ENCODE measurements around the gene VIPR2.

Gene VIPR2

GRCh38 chr7:159036916-159037605 lies 107.6 kb downstream of the VIPR2 start:
- DNase-seq, result no peak

- no peak for DNase-seq
These were observed 109.0 kb downstream of the VIPR2 start for GRCh38 chr7:159035571-159036073.

- no peak for DNase-seq
These were observed 109.7 kb downstream of the VIPR2 start for GRCh38 chr7:159034988-159035387.

GRCh38 chr7:159034394-159034793 lies 110.3 kb downstream of the VIPR2 start:
- DNase-seq, result no peak

GRCh38 chr7:159033956-159034355 lies 110.7 kb downstream of the VIPR2 start:
- DNase-seq, result no peak

GRCh38 chr7:159033473-159033825 lies 111.2 kb downstream of the VIPR2 start:
- DNase-seq, result no peak

- no peak for DNase-seq
These were observed 111.8 kb downstream of the VIPR2 start for GRCh38 chr7:159032753-159033472.

GRCh38 chr7:159032322-159032721 lies 112.3 kb downstream of the VIPR2 start:
- no peak for DNase-seq

GRCh38 chr7:159031750-159032149 lies 112.9 kb downstream of the VIPR2 start:
- DNase-seq, result no peak

- no peak for DNase-seq
These were observed 113.4 kb downstream of the VIPR2 start for GRCh38 chr7:159031135-159031701.

- peak; percentile 43 for DNase-seq
These were observed 114.1 kb downstream of the VIPR2 start for GRCh38 chr7:159030490-159031134.

GRCh38 chr7:159028508-159029401 lies 115.9 kb downstream of the VIPR2 start:
- DNase-seq, result no peak

GRCh38 chr7:159027789-159028507 lies 116.7 kb downstream of the VIPR2 start:
- DNase-seq, result peak; percentile 28

GRCh38 chr7:159027056-159027788 lies 117.4 kb downstream of the VIPR2 start:
- no peak for DNase-seq

GRCh38 chr7:159026271-159027055 lies 118.2 kb downstream of the VIPR2 start:
- DNase-seq, result no peak

GRCh38 chr7:159025161-159025779 lies 119.4 kb downstream of the VIPR2 start:
- DNase-seq, result no peak

- DNase-seq, result no peak
These were observed 120.3 kb downstream of the VIPR2 start for GRCh38 chr7:159024280-159024951.

- no peak for DNase-seq
These were observed 120.9 kb downstream of the VIPR2 start for GRCh38 chr7:159023746-159024145.

- no peak for DNase-seq
These were observed 121.5 kb downstream of the VIPR2 start for GRCh38 chr7:159023206-159023605.

Data from DMS 273 treated with DMSO at 0.1 percent for 48 hours (cell line).